Measurements from ENCODE around the gene RIPK3.

RIPK3 gene

GRCh38 chr14:24297190-24297964 lies 42.4 kb downstream of the RIPK3 start:
- peak; percentile 51 for ATAC-seq
- no peak for TF ChIP-seq BACH2 (CRISPR knock-in tag; IDR thresholded peaks at IDR 0.05; ENCODE audit: borderline replicate concordance)
- no peak for TF ChIP-seq GLIS3 (CRISPR knock-in tag; IDR thresholded peaks at IDR 0.05)
- no peak for TF ChIP-seq ZNF8 (CRISPR knock-in tag; IDR thresholded peaks at IDR 0.05)
- no peak for TF ChIP-seq ISL1 (CRISPR knock-in tag; IDR thresholded peaks at IDR 0.05)
- TF ChIP-seq SNAI2 (CRISPR knock-in tag; IDR thresholded peaks at IDR 0.05): no peak
- TF ChIP-seq CREB5 (CRISPR knock-in tag; IDR thresholded peaks at IDR 0.05; ENCODE audit: low read depth): no peak
- TF ChIP-seq PPARA (CRISPR knock-in tag; IDR thresholded peaks at IDR 0.05; ENCODE audit: borderline replicate concordance): no peak
- TF ChIP-seq CSRNP3 (CRISPR knock-in tag; IDR thresholded peaks at IDR 0.05): no peak
- no peak for TF ChIP-seq TSHZ2 (CRISPR knock-in tag; IDR thresholded peaks at IDR 0.05)
- no peak for TF ChIP-seq ZNF565 (CRISPR knock-in tag; conservative IDR thresholded peaks at IDR 0.05; ENCODE audit: low read depth)
- TF ChIP-seq PATZ1 (CRISPR knock-in tag; IDR thresholded peaks at IDR 0.05; ENCODE audit: borderline replicate concordance): no peak
- TF ChIP-seq CSDC2 (CRISPR knock-in tag; IDR thresholded peaks at IDR 0.05): no peak
- no peak for TF ChIP-seq TCF4 (CRISPR knock-in tag; IDR thresholded peaks at IDR 0.05; ENCODE audit: borderline replicate concordance)
- no peak for TF ChIP-seq POU6F1 (CRISPR knock-in tag; IDR thresholded peaks at IDR 0.05; ENCODE audit: borderline replicate concordance, low read depth)
- TF ChIP-seq ZNF70 (CRISPR knock-in tag; IDR thresholded peaks at IDR 0.05): no peak

- peak; percentile 81 for ATAC-seq
- TF ChIP-seq PATZ1 (CRISPR knock-in tag; IDR thresholded peaks at IDR 0.05; ENCODE audit: borderline replicate concordance): no peak
Observed at GRCh38 chr14:24296341-24297157, 43.2 kb downstream of the RIPK3 start.

GRCh38 chr14:24293525-24293924 lies 46.3 kb downstream of the RIPK3 start:
- ATAC-seq: no peak
- TF ChIP-seq SNAI2 (CRISPR knock-in tag; IDR thresholded peaks at IDR 0.05) (no peak), TCF4 (CRISPR knock-in tag; IDR thresholded peaks at IDR 0.05; ENCODE audit: borderline replicate concordance) (no peak), ZFP3 (CRISPR knock-in tag; IDR thresholded peaks at IDR 0.05) (no peak), CREB5 (CRISPR knock-in tag; IDR thresholded peaks at IDR 0.05; ENCODE audit: low read depth) (no peak), CSRNP3 (CRISPR knock-in tag; IDR thresholded peaks at IDR 0.05) (no peak)
